Peyer's patch (tissue), 4 donors: ENCODE results near the gene HADHA. TPM values are rescaled to one million over a fixed set of nuclear protein-coding genes. Genes with fewer than 3 reads are reported as not detected.

ENCODE experiments used
- DNase-seq, 3 donors: peaks; one replicate each; pipeline ENCODE4 v3.0.0-alpha.2; 2017 to 2019
- H3K27ac ChIP-seq, 4 donors: fragments of 200-600 bp; sonication (generic); one replicate each; pipeline ENCODE4 v1.5.1; 2016 to 2019
- H3K27me3 ChIP-seq, 2 donors: fragments of 200-600 bp; sonication (generic); one replicate each; pipeline ENCODE4 v1.5.1; 2019
- H3K36me3 ChIP-seq, 3 donors: fragments of 200-600 bp; sonication (generic); one replicate each; pipeline ENCODE4 v1.5.1; 2016 to 2019
- H3K4me1 ChIP-seq, 4 donors: fragments of 200-600 bp; sonication (generic); one replicate each; pipeline ENCODE4 v1.5.1; 2016 to 2019
- H3K4me3 ChIP-seq, 4 donors: fragments of 200-600 bp; sonication (generic); 1 replicate in 3 of 4; 2 replicates in 1 of 4; pipeline ENCODE4 v1.5.1; 2016 to 2019; ENCODE audit warnings: mild to moderate bottlenecking in 1 of 4
- H3K9me3 ChIP-seq, 4 donors: fragments of 200-600 bp; sonication (generic); one replicate each; pipeline ENCODE4 v1.5.1; 2016 to 2019; ENCODE audit warnings: mild to moderate bottlenecking in 1 of 4
- POLR2A ChIP-seq, 2 donors: fragments of 450-650 bp; IDR thresholded peaks; one replicate each; pipeline ENCODE4 v1.5.1; 2017; ENCODE audit warnings: antibody characterized with exemption in 2 of 2, mild to moderate bottlenecking in 2 of 2, moderate library complexity in 2 of 2
- total RNA-seq, 4 donors: library from RNA; depleted of rRNA; stranded (reverse); fragments of >200 nt; gene quantifications; one replicate each; pipeline ENCODE4 v1.1.0, GENCODE V29; 2016
- TF ChIP-seq, protein P1 (sequence below), 6 experiments: fragments of 450-650 bp in 4 of 6; fragments of 200-600 bp in 2 of 6; sonication (generic) in 1 of 6; IDR thresholded peaks; one replicate each; pipeline ENCODE4 v1.5.1; 2017 to 2019; ENCODE audit warnings: antibody characterized with exemption in 6 of 6, mild to moderate bottlenecking in 3 of 6, moderate library complexity in 1 of 6

Gene HADHA
- total RNA-seq, result 100 to 1,000 TPM; 105 to 438 (median 267) TPM

- H3K27me3 ChIP-seq, result no peaks in the 10 kb centered on the region
- H3K4me1 ChIP-seq, result peaks cover 0 to 50% (median 3%) of the 10 kb centered on the region in 4 donors
- H3K9me3 ChIP-seq, result no peaks in the 10 kb centered on the region
Observed at GRCh38 chr2:26244309-26245230, at the start of gene HADHA, which contains the start of gene HADHB. Gene HADHA, minus strand, starts transcription at chr2:26244632. Its CDS starts 36 bp downstream, at chr2:26244596. Gene HADHB, plus strand, starts transcription at chr2:26244939. Its CDS starts 9,316 bp downstream, at chr2:26254255.

GRCh38 chr2:26292646-26293045 lies 48.2 kb upstream of the HADHA start:
- no peaks in the 10 kb centered on the region for H3K27me3 ChIP-seq
- no peak overlapping the region for H3K4me3 ChIP-seq
- TF ChIP-seq POLR2A (IDR thresholded peaks at IDR 0.05), result no peak
- TF ChIP-seq, protein P1, sequence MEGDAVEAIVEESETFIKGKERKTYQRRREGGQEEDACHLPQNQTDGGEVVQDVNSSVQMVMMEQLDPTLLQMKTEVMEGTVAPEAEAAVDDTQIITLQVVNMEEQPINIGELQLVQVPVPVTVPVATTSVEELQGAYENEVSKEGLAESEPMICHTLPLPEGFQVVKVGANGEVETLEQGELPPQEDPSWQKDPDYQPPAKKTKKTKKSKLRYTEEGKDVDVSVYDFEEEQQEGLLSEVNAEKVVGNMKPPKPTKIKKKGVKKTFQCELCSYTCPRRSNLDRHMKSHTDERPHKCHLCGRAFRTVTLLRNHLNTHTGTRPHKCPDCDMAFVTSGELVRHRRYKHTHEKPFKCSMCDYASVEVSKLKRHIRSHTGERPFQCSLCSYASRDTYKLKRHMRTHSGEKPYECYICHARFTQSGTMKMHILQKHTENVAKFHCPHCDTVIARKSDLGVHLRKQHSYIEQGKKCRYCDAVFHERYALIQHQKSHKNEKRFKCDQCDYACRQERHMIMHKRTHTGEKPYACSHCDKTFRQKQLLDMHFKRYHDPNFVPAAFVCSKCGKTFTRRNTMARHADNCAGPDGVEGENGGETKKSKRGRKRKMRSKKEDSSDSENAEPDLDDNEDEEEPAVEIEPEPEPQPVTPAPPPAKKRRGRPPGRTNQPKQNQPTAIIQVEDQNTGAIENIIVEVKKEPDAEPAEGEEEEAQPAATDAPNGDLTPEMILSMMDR (IDR thresholded peaks at IDR 0.05), result no peak
- no peak for DNase-seq
- no peaks in the 10 kb centered on the region for H3K4me1 ChIP-seq
- H3K27ac ChIP-seq, result no peak overlapping the region
- peaks cover 0 to 26% (median 0%) of the 10 kb centered on the region in 3 donors for H3K36me3 ChIP-seq
- no peaks in the 10 kb centered on the region for H3K9me3 ChIP-seq

More at GRCh38 chr2:26244309-26245230, at the start of gene HADHA, which contains the start of gene HADHB:
- Histone ChIP-seq H3K4me3 (peak within 1 kb of the TSS; percentile 62 to 93 (median 80)), H3K36me3 (no peaks in the 10 kb centered on the region), H3K27ac (peak within 1 kb of the TSS; percentile 95 to 98 (median 96))
- DNase-seq, result peak; percentile 85 to 96 (median 95)
- TF ChIP-seq, protein P1 (IDR thresholded peaks at IDR 0.05), result peak in 4 of 6 experiments; percentile 9 to 44 (median 28)
- TF ChIP-seq POLR2A (IDR thresholded peaks at IDR 0.05), result peak; percentile 79 to 83

GRCh38 chr2:26290001-26290400 lies 45.6 kb upstream of the HADHA start:
- no peak for DNase-seq

GRCh38 chr2:26285931-26286330 lies 41.5 kb upstream of the HADHA start:
- Histone ChIP-seq H3K27me3 (no peaks in the 10 kb centered on the region), H3K4me3 (no peak overlapping the region), H3K9me3 (no peaks in the 10 kb centered on the region), H3K27ac (no peak overlapping the region), H3K36me3 (peaks cover 0 to 90% (median 0%) of the 10 kb centered on the region in 3 donors), H3K4me1 (peaks cover 0 to 20% (median 2%) of the 10 kb centered on the region in 4 donors)
- TF ChIP-seq, protein P1 (IDR thresholded peaks at IDR 0.05), result no peak
- no peak for TF ChIP-seq POLR2A (IDR thresholded peaks at IDR 0.05)
- DNase-seq, result no peak

More at GRCh38 chr2:26290001-26290400, 45.6 kb upstream of the HADHA start:
- Histone ChIP-seq H3K4me1 (no peaks in the 10 kb centered on the region), H3K4me3 (no peak overlapping the region), H3K27me3 (no peaks in the 10 kb centered on the region), H3K27ac (no peak overlapping the region), H3K36me3 (peaks cover 0 to 50% (median 0%) of the 10 kb centered on the region in 3 donors), H3K9me3 (no peaks in the 10 kb centered on the region)
- TF ChIP-seq, protein P1 (IDR thresholded peaks at IDR 0.05), result no peak
- no peak for TF ChIP-seq POLR2A (IDR thresholded peaks at IDR 0.05)

- peak overlapping the region in 2 of 4 donors; percentile 63 to 79 for H3K27ac ChIP-seq
- TF ChIP-seq, protein P1 (IDR thresholded peaks at IDR 0.05), result no peak
- TF ChIP-seq POLR2A (IDR thresholded peaks at IDR 0.05), result no peak
- DNase-seq, result peak in 1 of 3 donors; percentile 66
- H3K9me3 ChIP-seq, result no peaks in the 10 kb centered on the region
- H3K36me3 ChIP-seq, result peaks cover 0 to 93% (median 0%) of the 10 kb centered on the region in 3 donors
- no peak overlapping the region for H3K4me3 ChIP-seq
- H3K27me3 ChIP-seq, result no peaks in the 10 kb centered on the region
- peaks cover 0 to 20% (median 2%) of the 10 kb centered on the region in 4 donors for H3K4me1 ChIP-seq
Observed at GRCh38 chr2:26284132-26284531, 39.7 kb upstream of the HADHA start.
